NAMALWA (cell line): ENCODE measurements around the gene ZNF442.
"Not testable (repeated sequence)": the region's sequence is repeated elsewhere in the genome, so short reads cannot be mapped to it uniquely, and the experiment has no call there.

Experiments used
- DNase-seq: peaks from one replicate; pipeline ENCODE4 v3.0.0-alpha.2; 2015; ENCODE audit warnings: low spot score

The ZNF442 gene

DNA sequence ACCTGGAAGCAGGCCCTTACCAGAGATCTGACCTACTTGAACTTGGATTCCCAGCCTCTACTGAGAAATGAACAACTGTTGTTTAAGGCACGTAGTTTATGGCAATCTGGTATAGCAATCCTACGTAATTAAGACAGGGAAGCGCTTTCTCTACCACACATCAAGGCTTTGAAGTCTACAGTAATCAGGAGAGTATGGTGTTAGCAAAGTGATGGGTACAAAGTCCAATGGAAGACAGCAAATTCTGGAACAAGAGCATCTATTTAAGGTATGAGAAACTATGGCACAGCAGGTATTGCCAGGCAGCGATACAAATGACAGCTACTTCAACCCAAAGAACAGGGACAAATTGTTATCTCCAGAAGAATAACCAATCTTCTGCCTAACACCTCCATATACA lies 35.1 kb downstream of the ZNF442 start:
- DNase-seq: no peak

DNA sequence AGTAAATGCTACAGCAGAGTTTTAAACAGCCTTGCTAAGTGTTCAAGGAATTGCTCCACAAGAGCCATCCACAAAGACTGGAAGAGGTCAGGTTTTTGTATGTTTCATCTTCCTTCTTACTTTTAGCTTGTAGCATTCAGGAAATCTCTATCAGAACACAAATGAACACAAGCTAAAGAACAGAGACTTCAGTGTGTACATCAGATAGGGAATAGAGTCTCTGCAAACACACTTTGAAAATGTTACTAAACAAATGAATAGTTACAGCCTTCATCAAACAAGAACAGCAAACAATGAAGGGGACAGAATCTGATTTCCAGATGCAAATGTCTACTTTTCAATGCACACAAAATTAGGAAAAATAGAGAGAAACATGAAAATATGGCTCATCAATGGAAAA lies 39.8 kb downstream of the ZNF442 start:
- no peak for DNase-seq

DNA sequence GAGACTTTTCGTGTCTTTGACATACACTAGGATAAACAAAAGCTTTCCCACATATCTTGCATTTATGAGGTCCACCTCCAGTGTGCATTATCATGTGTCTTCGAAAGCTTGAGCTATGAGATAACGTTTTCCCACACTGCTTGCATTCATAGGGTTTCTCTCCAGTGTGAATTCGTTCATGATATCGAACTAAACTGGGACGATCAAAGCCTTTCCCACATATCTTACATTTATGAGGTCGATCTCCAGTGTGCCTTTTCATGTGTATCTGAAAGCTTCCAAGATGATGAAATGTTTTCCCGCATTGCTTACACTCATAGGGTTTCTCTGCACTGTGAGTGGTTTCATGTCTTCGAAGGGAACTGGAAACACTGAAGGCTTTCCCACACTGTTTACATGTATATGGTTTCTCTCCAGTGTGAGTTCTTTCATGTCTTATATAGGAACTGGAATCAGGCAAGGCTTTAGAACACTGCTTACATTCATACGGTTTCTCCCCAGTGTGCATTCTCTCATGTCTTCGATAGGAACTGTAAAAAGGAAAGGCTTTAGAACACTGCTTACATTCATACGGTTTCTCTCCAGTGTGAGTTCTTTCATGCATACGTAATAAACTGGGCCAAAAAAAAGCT lies 46.6 kb downstream of the ZNF442 start:
- DNase-seq: no peak

DNA sequence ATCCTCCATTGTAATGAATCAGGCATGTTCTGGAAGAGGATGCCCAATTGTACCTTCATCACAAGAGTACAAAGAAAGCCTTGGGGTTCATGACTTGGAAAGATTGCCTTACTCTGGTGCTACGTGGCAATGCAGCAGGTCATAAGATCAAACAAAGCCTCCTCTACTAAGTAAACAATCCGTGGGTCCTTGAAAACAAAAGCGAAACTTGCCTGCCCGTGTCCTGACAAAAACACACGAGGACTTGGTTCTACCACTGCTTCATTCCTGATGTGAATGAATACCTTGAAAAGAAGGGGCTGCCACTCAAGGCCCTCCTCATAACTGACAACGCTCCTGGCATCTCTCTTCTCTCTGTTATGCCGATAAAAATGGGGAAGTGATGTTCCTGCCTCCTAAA lies 50.9 kb downstream of the ZNF442 start:
- DNase-seq: no peak

DNA sequence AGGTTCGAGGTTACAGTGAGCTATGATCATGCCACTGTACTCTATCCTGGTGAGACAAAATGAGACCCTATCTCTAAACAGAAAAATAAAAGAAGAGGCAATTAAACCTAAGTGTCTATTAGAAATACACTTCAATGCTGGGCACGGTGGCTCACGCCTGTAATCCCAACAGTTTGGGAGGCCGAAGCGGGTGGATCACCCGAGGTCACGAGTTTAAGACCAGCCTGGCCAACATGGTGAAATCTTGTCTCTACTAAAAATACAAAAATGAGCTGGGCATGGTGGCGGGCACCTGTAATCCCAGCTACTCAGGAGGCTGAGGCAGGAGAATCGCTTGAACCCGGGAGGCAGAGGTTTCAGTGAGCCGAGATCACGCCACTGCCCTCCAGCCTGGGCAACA lies 56.6 kb downstream of the ZNF442 start:
- DNase-seq: not testable (repeated sequence)
